HG03103 (cell line): Measurements from ENCODE around the gene ARMH3.

ENCODE experiments used
- ATAC-seq: cut with Tn5 transposase; IDR thresholded peaks from one replicate; pipeline ENCODE4 v1.9.1; 2021; ENCODE audit warnings: low read depth; ENCODE audit not compliant: unreplicated experiment

The ARMH3 gene

GRCh38 chr10:101952191-101952590, 103.8 kb downstream of the ARMH3 start:
- no peak for ATAC-seq

GRCh38 chr10:101950213-101950612, 105.8 kb downstream of the ARMH3 start:
- no peak for ATAC-seq

GRCh38 chr10:101941871-101942270, 114.1 kb downstream of the ARMH3 start:
- no peak for ATAC-seq

- no peak for ATAC-seq
These were observed 115.1 kb downstream of the ARMH3 start for GRCh38 chr10:101940916-101941315.

GRCh38 chr10:101939729-101940128, 116.2 kb downstream of the ARMH3 start:
- ATAC-seq = no peak

GRCh38 chr10:101939008-101939648, 116.8 kb downstream of the ARMH3 start:
- no peak for ATAC-seq

GRCh38 chr10:101938305-101939007, 117.5 kb downstream of the ARMH3 start:
- no peak for ATAC-seq

GRCh38 chr10:101935431-101935830, 120.5 kb downstream of the ARMH3 start:
- no peak for ATAC-seq

GRCh38 chr10:101934686-101935305, 121.2 kb downstream of the ARMH3 start:
- ATAC-seq = no peak

- ATAC-seq = no peak
These were observed 122.0 kb downstream of the ARMH3 start for GRCh38 chr10:101933976-101934375.

GRCh38 chr10:101932183-101932582, 123.8 kb downstream of the ARMH3 start:
- ATAC-seq = no peak

GRCh38 chr10:101925027-101925426, 130.9 kb downstream of the ARMH3 start:
- no peak for ATAC-seq

- no peak for ATAC-seq
These were observed 132.7 kb downstream of the ARMH3 start for GRCh38 chr10:101923256-101923655.

- ATAC-seq = no peak
These were observed 133.1 kb downstream of the ARMH3 start for GRCh38 chr10:101922846-101923245.

- ATAC-seq = no peak
These were observed 135.4 kb downstream of the ARMH3 start for GRCh38 chr10:101920546-101920945.

- ATAC-seq = no peak
These were observed 136.8 kb downstream of the ARMH3 start for GRCh38 chr10:101919026-101919770.

GRCh38 chr10:101912561-101913179, 143.3 kb downstream of the ARMH3 start:
- ATAC-seq = no peak

- ATAC-seq = no peak
These were observed 149.3 kb downstream of the ARMH3 start for GRCh38 chr10:101906586-101907183.

- ATAC-seq = no peak
These were observed 150.7 kb downstream of the ARMH3 start for GRCh38 chr10:101905251-101905650.

GRCh38 chr10:101903827-101904550, 152.0 kb downstream of the ARMH3 start:
- ATAC-seq = peak; percentile 53
